ENCODE results near the gene ST3GAL3. TPM values are rescaled to one million over a fixed set of nuclear protein-coding genes. Genes with fewer than 3 reads are reported as not detected.

Gene ST3GAL3
- total and polyA plus RNA-seq, 2 experiments from 2014 or later = 6.2 to 6.3 TPM

GRCh38 chr1:43688109-43688387 is 19.3 kb upstream of the ST3GAL3 start:
- H3K27ac ChIP-seq = no peak overlapping the region
- H3K4me2 ChIP-seq = no peak overlapping the region
- 98% methylated on average over 2 of the region's 2 CpGs for whole genome bisulfite sequencing (ENCODE audit: low lambda C conversion rate, missing lambda C conversion rate)
- no peak for TF ChIP-seq EZH2 (IDR thresholded peaks at IDR 0.05; ENCODE audit: borderline replicate concordance)
- TF ChIP-seq, protein P1, sequence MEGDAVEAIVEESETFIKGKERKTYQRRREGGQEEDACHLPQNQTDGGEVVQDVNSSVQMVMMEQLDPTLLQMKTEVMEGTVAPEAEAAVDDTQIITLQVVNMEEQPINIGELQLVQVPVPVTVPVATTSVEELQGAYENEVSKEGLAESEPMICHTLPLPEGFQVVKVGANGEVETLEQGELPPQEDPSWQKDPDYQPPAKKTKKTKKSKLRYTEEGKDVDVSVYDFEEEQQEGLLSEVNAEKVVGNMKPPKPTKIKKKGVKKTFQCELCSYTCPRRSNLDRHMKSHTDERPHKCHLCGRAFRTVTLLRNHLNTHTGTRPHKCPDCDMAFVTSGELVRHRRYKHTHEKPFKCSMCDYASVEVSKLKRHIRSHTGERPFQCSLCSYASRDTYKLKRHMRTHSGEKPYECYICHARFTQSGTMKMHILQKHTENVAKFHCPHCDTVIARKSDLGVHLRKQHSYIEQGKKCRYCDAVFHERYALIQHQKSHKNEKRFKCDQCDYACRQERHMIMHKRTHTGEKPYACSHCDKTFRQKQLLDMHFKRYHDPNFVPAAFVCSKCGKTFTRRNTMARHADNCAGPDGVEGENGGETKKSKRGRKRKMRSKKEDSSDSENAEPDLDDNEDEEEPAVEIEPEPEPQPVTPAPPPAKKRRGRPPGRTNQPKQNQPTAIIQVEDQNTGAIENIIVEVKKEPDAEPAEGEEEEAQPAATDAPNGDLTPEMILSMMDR (IDR thresholded peaks at IDR 0.05; ENCODE audit: poor library complexity) = no peak
- no peaks in the 10 kb centered on the region for H3K79me2 ChIP-seq
- no peak for DNase-seq (ENCODE audit: low spot score)
- no peaks in the 10 kb centered on the region for H4K20me1 ChIP-seq (ENCODE audit: insufficient read depth, poor library complexity, severe bottlenecking)
- H3K27me3 ChIP-seq = no peaks in the 10 kb centered on the region
- H3K9me3 ChIP-seq (ENCODE audit: low read depth) = no peaks in the 10 kb centered on the region
- no peaks in the 10 kb centered on the region for H3K36me3 ChIP-seq (replicated peaks; ENCODE audit: insufficient read depth, low read depth)
- H3K4me3 ChIP-seq = no peak overlapping the region
- H3K4me1 ChIP-seq (ENCODE audit: insufficient read depth) = no peaks in the 10 kb centered on the region
- H3K9me2 ChIP-seq (replicated peaks; ENCODE audit: insufficient read depth) = no peaks in the 10 kb centered on the region
- no peak overlapping the region for H2AFZ ChIP-seq

DNA sequence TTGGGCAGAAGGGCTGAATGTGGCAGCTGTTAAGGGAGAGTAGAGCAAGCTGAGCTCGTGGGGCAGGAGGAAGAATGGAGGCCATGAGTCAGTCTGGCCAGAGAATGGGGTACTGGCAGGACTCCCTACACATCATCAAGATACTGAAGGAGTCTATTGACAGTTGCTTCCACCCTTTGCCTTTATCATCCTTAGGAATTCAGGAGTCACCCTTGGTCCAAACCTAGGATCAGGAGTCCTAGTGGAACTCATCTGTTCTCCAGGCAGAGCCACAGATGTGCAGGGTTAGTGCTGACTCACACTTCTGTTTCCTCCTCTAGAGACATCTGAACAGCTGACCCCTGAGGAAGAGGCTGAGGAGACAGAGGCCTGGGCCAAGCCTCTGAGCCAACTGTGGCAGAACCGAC is 18.7 kb upstream of the ST3GAL3 start:
- no peaks in the 10 kb centered on the region for H3K79me2 ChIP-seq
- H2AFZ ChIP-seq = no peak overlapping the region
- no peak for DNase-seq (ENCODE audit: low spot score)
- no peaks in the 10 kb centered on the region for H4K20me1 ChIP-seq (ENCODE audit: insufficient read depth, poor library complexity, severe bottlenecking)
- no peaks in the 10 kb centered on the region for H3K4me1 ChIP-seq (ENCODE audit: insufficient read depth)
- 84% methylated on average over 2 of the region's 2 CpGs for WGBS (ENCODE audit: low lambda C conversion rate, missing lambda C conversion rate)
- TF ChIP-seq EZH2 (IDR thresholded peaks at IDR 0.05; ENCODE audit: borderline replicate concordance) (no peak), EZH2phosphoT487 (IDR thresholded peaks at IDR 0.05; ENCODE audit: low read depth, severe bottlenecking, unreplicated experiment) (no peak)
- TF ChIP-seq, protein P1 (IDR thresholded peaks at IDR 0.05; ENCODE audit: poor library complexity) = no peak
- no peak overlapping the region for H3K4me3 ChIP-seq
- no peaks in the 10 kb centered on the region for H3K9me3 ChIP-seq (ENCODE audit: low read depth)
- H3K9me2 ChIP-seq (replicated peaks; ENCODE audit: insufficient read depth) = no peaks in the 10 kb centered on the region
- H3K27me3 ChIP-seq = no peaks in the 10 kb centered on the region
- H3K36me3 ChIP-seq (replicated peaks; ENCODE audit: insufficient read depth, low read depth) = no peaks in the 10 kb centered on the region
- no peak overlapping the region for H3K4me2 ChIP-seq
- H3K27ac ChIP-seq = no peak overlapping the region

DNA sequence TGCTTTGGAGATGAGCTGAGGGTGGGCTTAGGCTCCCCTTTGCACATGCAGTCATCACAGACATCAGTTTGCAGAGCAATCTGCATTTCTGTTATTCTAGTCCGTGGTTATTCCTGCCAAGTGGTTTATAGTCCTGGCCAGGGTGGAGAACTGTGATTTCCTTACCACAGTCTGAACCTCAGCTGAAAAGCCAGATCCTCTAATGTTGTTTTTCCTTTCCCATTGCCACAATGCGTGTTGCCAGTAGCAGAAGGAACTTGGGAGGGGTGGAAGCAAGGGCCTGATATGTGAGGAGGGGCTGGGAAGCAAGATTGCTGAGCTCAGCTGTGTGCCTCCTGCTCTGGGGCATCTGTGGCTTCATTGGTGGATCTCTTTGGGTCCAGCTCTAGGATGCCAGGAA is 18.0 kb upstream of the ST3GAL3 start:
- Histone ChIP-seq H3K4me3 (no peak overlapping the region), H3K36me3 (replicated peaks; ENCODE audit: insufficient read depth, low read depth) (no peaks in the 10 kb centered on the region), H4K20me1 (ENCODE audit: insufficient read depth, poor library complexity, severe bottlenecking) (no peaks in the 10 kb centered on the region), H3K79me2 (no peaks in the 10 kb centered on the region), H2AFZ (no peak overlapping the region), H3K9me2 (replicated peaks; ENCODE audit: insufficient read depth) (no peaks in the 10 kb centered on the region), H3K27ac (no peak overlapping the region), H3K9me3 (ENCODE audit: low read depth) (no peaks in the 10 kb centered on the region), H3K27me3 (no peaks in the 10 kb centered on the region), H3K4me1 (ENCODE audit: insufficient read depth) (no peaks in the 10 kb centered on the region), H3K4me2 (no peak overlapping the region)
- TF ChIP-seq EZH2phosphoT487 (IDR thresholded peaks at IDR 0.05; ENCODE audit: low read depth, severe bottlenecking, unreplicated experiment) = no peak
- TF ChIP-seq, protein P1 (IDR thresholded peaks at IDR 0.05; ENCODE audit: poor library complexity) = no peak
- TF ChIP-seq EZH2 (IDR thresholded peaks at IDR 0.05; ENCODE audit: borderline replicate concordance) = no peak
- 100% methylated on average over 2 of the region's 2 CpGs for WGBS (ENCODE audit: low lambda C conversion rate, missing lambda C conversion rate)
- DNase-seq (ENCODE audit: low spot score) = no peak

Data from hepatocyte (in vitro differentiated cells).